ENCODE results near the gene STX10.
"Not testable (repeated sequence)": the region's sequence is repeated elsewhere in the genome, so short reads cannot be mapped to it uniquely, and the experiment has no call there.

Gene STX10, protein sequence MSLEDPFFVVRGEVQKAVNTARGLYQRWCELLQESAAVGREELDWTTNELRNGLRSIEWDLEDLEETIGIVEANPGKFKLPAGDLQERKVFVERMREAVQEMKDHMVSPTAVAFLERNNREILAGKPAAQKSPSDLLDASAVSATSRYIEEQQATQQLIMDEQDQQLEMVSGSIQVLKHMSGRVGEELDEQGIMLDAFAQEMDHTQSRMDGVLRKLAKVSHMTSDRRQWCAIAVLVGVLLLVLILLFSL

GRCh38 chr19:13150187-13150930, at the start of gene STX10, which contains the start of gene IER2:
Gene STX10, minus strand, starts transcription at chr19:13150375. Its CDS starts 202 bp downstream, at chr19:13150173.
Gene IER2, plus strand, starts transcription at chr19:13150411. Its CDS starts 2,776 bp downstream, at chr19:13153187.
- peak; percentile 93 for DNase-seq

DNA sequence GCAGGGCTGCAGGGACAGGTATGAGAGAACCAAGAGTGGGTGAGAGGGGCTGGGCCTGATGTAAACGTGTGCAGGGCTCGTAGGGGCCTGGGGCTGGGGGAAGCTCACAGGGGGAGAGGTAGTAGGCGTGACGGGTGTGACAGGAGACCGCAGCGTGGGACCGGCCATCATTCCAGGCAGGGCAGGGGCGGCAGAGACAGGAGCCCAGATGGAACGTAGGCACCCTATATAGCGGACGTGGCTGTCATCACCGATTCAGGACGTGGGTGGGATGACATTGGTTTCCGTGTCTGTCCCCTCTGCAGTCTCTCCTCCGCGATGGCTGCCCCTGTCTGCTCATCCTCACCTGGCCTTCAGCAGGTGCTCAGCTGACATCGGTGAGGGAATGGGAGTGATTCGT, 48.5 kb upstream of the STX10 start:
- DNase-seq, result no peak

DNA sequence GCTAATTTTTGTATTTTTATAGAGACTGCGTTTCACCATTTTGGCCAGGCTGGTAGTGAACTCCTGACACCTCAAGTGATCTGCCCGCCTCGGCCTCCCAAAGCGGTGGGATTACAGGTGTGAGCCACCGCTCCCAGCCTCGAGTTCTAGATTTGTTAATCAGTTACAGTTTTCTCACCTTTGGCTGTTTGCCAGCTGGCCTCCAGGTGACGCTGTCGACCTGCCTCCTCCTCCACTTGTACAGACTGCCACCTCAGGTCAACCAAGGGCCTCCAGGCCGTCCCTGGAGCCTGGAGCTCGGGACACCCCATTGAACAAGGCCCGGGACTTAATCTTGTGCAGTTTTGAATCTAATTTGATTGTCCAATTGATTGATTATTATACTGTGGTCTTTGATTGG, 45.5 kb upstream of the STX10 start:
- peak; percentile 59 for DNase-seq

DNA sequence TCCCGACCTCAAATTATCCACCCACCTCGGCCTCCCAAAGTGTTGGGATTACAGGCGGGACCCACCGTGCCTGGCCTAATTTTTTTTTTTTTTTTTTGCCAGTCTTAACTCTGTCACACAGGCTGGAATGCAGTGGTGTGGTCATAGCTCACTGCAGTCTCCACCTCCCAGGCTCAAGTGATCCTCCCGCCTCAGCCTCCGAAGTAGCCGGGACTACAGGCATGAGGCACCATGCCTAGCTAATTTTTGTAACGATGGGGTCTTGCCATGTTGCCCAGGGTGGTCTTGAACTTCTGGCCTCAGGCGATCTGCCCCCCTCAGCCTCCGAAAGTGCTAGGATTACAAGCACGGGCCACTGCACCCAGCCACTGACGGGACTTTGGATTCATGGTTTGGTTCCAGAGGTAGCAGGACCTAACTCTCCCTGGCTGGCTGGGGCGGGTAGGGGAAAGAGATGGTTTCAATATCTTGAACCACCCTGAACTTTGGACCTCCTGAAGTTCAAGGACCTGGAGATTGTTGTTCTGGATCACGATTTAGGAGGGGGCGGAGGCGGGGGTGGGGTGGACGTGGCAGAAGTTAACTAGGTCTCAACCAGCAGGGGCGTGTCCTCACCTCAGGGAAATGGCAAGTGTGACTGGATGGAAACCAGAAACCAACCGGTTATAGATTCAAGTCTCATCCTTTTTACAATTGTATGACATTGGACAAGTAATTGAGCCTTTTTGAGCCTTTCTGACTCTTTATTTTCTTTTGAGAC, 40.8 kb upstream of the STX10 start:
- no peak for DNase-seq

DNA sequence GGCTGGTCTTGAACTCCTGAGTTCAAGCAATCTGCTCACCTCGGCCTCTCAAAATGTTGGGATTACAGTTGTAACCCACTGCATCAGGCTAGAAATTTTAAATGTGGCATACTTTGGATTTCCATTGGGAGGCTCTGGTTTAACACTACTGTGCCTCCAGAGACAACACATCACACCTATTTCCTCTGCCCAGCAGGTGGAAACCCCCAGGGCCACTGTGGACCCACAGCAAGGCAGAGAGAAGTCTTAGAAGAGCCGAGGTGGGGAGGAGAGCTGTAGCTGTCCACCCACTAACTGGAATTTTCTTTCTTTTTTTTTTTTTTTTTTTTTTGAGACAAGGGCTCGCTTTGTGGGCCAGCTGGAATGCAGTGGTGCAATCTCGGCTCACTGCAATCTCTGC, 39.4 kb upstream of the STX10 start:
- DNase-seq, result no peak

GRCh38 chr19:13187419-13187818, 37.2 kb upstream of the STX10 start:
- DNase-seq, result no peak

DNA sequence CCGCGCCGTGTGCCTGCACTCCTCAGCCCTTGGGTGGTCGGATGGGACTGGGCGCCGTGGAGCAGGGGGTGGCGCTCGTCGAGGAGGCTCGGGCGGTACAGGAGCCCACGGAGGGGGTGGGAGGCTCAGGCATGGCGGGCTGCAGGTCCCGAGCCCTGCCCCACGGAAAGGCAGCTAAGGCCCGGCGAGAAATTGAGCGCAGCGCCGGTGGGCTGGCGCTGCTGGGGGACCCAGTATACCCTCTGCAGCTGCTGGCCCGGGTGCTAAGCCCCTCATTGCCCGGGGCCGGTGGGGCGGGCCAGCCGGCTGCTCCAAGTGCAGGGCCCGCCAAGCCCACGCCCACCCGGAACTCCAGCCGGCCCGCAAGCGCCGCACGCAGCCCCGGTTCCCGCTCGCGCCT, 36.5 kb upstream of the STX10 start:
- not testable (repeated sequence) for DNase-seq

DNA sequence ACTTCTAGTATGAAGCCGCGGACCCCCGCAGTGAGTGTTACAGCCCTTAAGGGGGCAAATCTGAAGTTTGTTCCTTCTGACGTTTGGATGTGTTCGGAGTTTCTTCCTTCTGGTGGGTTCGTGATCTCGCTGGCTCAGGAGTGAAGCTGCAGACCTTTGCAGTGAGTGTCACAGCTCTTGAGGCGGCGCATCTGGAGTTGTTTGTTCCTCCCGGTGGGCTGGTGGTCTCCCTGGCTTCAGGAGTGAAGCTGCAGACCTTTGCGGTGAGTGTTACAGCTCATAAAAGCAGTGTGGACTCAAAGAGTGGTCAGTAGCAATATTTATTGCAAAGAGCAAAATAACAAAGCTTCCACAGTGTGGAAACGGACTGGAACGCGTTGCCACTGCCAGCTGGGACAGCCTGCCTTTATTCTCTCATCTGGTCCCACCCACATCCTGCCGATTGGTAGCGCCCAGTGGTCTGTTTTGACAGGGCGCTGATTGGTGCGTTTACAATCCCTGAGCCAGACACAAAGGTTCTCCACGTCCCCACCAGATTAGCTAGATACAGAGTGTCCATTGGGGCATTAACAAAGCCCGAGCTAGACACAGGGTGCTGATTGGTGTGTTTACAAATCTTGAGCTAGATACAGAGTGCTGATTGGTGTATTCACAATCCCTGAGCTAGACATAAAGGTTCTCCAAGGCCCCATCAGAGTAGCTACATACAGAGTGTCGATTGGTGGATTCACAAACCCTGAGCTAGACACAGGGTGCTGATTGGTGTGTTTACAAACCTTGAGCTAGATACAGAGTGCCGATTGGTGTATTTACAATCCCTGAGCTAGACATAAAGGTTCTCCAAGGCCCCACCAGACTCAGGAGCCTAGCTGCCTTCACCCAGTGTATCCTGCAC, 35.8 kb upstream of the STX10 start:
- DNase-seq, result not testable (repeated sequence)

- not testable (repeated sequence) for DNase-seq
Measured at GRCh38 chr19:13184926-13185325, 34.8 kb upstream of the STX10 start.

- DNase-seq, result no peak
Measured at GRCh38 chr19:13181747-13182388, 31.7 kb upstream of the STX10 start.

DNA sequence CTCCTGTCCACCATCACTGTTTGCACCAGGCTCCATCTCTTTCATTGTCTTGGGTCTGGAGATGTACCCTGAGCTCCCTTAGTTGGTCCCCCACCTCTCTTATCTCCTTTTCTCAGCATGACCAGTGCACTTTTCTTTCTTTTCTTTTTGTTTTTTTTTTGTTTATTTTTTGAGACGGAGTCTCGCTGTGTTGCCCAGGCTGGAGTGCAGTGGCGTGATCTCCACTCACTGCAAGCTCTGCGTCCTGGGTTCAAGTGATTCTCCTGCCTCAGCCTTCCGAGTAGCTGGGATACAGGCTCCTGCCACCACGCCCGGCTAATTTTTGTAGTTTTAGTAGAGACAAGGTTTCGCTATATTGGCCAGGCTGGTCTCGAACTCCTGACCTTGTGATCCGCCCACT, 28.1 kb upstream of the STX10 start:
- not testable (repeated sequence) for DNase-seq

- DNase-seq, result not testable (repeated sequence)
Measured at GRCh38 chr19:13177584-13177983, 27.4 kb upstream of the STX10 start.

DNA sequence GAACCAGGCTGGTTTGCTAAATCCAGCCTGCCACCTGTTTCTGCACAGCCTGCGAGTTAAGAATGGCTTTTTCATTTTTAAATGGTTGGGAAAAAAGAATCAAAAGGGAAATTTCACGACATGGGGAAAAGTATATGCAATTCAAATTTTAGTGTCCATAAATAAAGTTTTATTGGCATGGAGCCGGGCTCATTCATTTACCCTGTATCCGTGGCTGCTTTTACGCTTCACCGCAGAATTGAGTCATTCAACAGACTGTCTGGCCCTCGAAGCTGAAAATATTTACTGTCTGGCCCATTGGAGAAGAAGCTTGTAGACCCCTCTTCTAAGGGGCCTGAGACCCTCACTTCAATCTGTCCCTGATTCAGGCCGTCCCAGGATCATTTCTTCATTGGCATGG, 26.2 kb upstream of the STX10 start:
- DNase-seq, result no peak

DNA sequence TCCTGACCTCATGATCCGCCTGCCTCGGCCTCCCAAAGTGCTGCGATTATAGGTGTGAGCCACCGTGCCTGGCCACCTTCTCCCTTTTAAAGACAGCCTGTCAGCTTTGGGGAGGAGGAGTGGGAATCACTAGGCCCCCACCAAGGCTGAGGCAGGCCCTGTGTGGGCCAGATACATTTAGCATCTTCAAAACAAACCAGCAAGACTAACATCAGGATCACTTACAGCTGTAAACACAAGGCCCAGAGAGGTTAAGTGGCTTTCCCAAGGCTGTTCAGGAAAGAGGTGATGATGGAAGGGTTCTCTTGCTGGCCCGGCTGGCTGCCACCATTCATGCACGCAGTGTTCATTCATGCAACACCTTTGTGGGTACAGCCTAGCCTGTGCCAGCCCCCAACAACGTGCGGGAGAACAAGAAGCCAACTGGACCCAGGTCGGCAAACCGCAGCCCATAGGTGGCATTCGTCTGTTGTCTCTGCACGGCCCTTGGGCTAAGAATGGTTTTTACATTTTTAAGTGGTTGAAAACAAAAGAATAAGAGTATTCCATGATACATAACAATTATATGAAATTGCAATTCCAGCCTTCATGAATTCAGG, 23.1 kb upstream of the STX10 start:
- DNase-seq, result no peak

DNA sequence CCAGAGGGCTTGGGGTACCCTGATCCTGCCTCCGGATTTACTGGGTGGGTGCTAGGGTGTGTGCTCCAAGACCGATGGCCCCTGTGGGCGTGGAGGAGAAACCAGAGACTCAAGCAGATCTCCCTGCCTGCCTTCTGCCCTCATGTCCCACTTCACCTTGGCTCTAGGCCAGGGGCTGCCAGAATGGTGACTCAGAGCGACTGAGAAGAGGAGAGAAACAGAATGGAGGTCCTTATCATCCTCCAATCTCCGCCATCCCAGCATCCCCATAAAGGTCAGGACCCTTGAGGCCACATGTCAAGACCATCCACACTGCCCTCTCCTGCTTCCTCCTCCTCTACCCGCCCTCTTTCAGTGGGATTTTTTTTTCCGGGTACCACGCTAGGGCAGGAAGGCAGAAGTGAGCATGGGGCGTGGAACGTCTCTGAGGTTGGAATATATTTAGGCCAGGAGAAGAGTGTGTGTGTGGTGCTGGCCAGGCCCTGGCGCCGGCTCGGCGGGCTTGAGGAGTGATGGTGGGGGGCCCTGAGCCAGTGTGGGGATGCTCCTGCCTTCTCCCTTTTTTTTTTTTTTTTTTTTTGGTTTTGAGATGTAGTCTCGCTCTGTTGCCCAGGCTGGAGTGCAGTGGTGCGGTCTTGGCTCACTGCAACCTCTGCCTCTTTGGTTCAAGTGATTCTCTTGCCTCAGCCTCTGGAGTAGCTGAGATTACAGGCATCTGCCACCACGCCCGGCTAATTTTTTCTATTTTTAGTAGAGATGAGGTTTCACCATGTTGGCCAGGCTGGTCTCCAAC, 22.4 kb upstream of the STX10 start:
- peak; percentile 83 for DNase-seq

- no peak for DNase-seq
Measured at GRCh38 chr19:13171146-13171545, 21.0 kb upstream of the STX10 start.

DNA sequence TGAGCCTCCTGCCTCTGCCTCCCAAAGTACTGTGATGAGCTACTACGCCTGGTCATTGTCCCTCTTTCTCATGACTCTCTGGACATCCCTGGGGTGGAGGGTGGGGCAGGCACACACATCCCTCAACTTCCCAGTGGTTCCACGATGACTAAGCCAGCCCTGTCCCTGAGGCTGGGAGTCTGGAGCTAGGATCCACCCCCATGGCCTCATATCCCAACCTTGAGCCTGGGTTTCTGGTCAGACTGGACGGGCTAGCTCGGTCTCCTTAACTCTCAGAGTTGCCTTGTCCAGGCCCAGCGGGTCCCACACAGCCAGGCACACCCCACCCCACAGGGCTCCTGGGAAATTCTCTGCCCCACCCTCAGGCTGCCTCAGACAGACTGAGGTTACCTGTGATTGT, 19.6 kb upstream of the STX10 start:
- no peak for DNase-seq

DNA sequence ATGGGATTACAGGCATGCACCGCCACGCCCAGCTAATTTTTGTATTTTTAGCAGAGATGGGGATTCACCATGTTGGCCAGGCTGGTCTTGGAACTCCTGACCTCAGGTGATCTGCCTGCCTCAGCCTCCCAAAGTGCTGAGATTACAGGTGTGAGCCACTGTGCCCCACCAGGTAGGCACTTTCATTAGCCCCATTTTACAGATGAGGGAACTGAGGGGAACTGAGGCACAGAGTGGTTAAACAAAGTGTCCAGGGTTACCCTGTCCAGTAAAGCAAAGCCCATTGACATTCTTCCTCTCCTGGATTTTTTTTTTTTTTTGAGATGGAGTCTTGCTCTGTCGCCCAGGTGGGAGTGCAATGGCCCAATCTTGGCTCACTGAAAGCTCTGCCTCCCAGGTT, 16.0 kb upstream of the STX10 start:
- DNase-seq, result not testable (repeated sequence)

DNA sequence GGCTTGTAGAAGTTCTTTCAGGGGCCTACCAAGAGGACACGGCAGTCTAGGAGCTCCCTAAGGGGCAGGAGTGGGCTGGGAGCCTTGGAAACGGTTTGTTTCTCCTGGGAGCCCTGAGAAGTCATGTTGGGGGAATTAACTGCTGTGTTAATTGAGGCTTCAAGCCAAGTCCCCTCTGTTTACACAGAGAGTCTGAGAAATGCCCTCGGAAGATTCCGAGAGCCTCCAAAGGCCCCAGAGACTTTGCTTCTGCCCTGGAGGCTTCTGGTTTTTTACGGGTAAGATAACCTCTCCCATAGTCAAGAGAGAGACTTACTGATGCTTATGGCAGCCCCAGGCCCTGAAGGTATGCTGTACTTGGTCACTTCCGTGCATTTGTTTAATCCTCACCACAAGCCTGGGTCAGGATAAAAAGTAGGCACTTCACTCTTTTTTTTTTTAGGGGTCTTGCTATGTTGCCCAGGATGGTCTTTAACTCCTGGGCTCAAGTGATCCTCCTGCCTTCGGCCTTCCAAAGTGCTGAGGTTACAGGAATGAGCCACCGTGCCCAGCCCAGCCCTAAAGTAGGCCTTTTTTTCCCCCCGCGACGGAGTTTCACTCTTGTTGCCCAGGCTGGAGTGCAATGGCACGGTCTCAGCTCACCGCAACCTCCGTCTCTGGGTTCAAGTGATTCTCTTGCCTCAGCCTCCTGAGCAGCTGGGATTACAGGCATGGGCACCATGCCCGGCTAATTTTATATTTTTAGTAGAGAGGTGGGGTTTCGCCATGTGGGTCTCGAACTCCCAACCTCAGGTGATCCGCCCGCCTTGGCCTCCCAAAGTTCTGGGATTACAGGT, 15.2 kb upstream of the STX10 start:
- DNase-seq, result no peak

All from activated T-cell treated with anti-CD3 and anti-CD28 coated beads, Interleukin-2, amount 50 U/mL, for 1 hour (primary cell).